ENCODE data around the gene MSGN1. TPM values are rescaled to one million over a fixed set of nuclear protein-coding genes. Genes with fewer than 3 reads are reported as not detected.

The MSGN1 gene
- polyA plus RNA-seq, 1 experiment = not detected

DNA sequence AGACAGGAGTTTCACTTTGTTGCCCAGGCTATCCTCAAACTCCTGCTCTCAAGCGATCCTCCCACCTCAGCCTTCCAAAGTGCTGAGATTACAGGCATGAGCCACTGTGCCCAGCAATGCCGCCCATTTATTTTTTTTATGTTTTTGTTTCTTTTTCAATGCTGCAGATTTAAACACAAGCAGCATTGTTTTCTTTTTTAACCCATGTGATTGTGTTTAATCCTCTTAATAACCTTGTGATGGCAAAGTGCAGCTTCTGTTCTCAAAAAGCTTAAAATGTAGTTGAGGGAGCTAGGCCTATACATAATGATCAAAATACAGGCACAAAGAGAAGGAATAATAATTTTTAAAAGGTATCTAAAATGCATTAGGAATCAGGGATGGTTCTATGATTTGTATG lies 11.5 kb downstream of the MSGN1 start:
- no peak for DNase-seq (ENCODE audit: low read depth, low spot score)
- ChIA-PET CTCF (interaction anchor here (1.5 kb wide), 1 partner anchor 108 kb away, joined by 4 read pairs; no protein-coding TSS in a partner anchor), POLR2A (no interaction called here)
- TF ChIP-seq CTCF (IDR thresholded peaks at IDR 0.05; ENCODE audit: low read depth, low read length) = no peak
- Histone ChIP-seq H3K27me3 (ENCODE audit: control insufficient read depth, insufficient read depth, low read length) (peaks cover 18% of the 10 kb centered on the region), H3K27ac (ENCODE audit: low read depth, low read length) (no peak overlapping the region), H3K9me3 (ENCODE audit: control insufficient read depth, insufficient read depth, low read length) (no peaks in the 10 kb centered on the region; the same call in 1 of the 2 replicates), H3K4me3 (ENCODE audit: low read depth, low read length) (no peak overlapping the region)

DNA sequence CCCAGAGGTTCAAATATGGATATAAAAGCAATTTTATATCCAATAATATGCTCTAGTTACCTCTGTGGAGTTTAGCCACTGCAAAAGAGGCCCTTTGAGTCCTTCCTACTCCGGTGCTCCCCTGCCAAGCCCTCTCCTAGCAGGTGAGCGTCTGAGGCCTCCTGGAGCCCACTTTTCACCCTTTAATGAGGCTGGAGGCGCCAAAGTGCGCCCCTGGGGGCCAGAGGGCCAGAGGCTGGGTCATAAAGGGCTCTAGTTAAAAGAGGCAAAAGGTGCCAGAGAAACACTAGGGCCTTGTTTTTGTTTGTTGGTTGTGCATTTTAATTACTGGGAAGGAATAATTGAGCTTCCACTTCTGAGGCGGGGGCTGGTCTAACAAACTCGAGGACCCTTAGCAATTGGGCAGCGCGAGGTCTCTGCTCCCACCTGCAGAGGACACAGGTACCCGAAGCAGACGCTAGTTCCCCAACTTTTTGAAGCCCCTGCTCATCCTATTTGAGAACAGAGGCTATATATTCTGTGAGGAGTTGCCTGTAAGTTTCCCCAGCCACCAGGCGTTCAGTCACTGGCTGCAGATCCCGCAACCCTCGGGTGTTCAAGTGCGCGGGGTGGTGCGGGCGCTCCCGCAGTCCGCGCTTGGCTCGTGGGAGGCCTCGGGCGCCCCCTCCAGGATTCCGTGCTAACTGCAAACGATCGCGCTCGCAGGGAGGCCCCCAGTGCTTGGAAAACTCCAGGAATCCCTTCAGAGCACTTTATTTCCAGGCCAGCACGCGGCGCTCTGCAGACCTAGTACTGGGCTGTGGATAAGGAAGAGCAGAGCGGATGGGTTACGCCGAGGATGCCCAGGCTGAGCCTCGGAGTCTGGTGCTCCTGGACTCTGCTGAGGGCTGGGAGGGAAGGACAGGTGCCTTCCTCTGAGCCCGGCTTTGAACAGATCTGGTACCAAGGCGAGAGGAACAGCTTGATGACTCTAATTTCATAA lies 14.1 kb downstream of the MSGN1 start:
- H3K4me3 ChIP-seq (ENCODE audit: low read depth, low read length) = peak overlapping the region; percentile 27; the same call in 1 of the 2 replicates
- POLR2A ChIA-PET = no interaction called here

DNA sequence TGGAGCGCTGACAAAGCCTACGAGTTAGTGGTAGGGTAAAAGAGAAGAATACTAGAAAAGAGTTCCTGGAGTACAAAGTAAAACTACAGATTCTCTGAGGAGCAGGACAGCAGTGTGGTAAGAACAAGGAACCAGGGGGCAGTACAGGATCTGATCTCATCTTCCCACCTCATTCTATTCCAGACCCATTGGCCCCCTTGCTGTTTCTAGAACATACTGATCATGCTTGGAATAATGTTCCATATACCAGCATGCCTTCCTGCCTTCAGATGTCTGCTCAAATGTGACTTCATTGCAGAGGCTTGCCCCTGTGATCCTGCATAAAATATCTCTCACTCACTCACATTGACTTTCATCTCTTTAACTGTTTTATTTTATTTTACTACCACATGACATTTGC lies 19.3 kb downstream of the MSGN1 start:
- Histone ChIP-seq H3K9me3 (ENCODE audit: control insufficient read depth, insufficient read depth, low read length) (no peaks in the 10 kb centered on the region; the same call in 1 of the 2 replicates), H3K4me3 (ENCODE audit: low read depth, low read length) (no peak overlapping the region), H3K27me3 (ENCODE audit: control insufficient read depth, insufficient read depth, low read length) (peaks cover 16% of the 10 kb centered on the region), H3K27ac (ENCODE audit: low read depth, low read length) (no peak overlapping the region)
- DNase-seq (ENCODE audit: low read depth, low spot score) = no peak
- CTCF ChIA-PET = interaction anchor here (1.0 kb wide), 1 partner anchor 315 kb away, joined by 6 read pairs; no protein-coding TSS in a partner anchor
- TF ChIP-seq CTCF (IDR thresholded peaks at IDR 0.05; ENCODE audit: low read depth, low read length) = no peak
- POLR2A ChIA-PET = no interaction called here

More for the DNA sequence above, 14.1 kb downstream of the MSGN1 start:
- H3K9me3 ChIP-seq (ENCODE audit: control insufficient read depth, insufficient read depth, low read length) = no peaks in the 10 kb centered on the region; the same call in 1 of the 2 replicates
- CTCF ChIA-PET = interaction anchor here (0.6 to 3.0 kb wide), 14 partner anchors 9 to 350 kb away, joined by 3 to 21 read pairs (median 3); no protein-coding TSS in a partner anchor
- TF ChIP-seq CTCF (IDR thresholded peaks at IDR 0.05; ENCODE audit: low read depth, low read length) = peak; percentile 83
- DNase-seq (ENCODE audit: low read depth, low spot score) = peak; percentile 20
- no peak overlapping the region for H3K27ac ChIP-seq (ENCODE audit: low read depth, low read length)
- H3K27me3 ChIP-seq (ENCODE audit: control insufficient read depth, insufficient read depth, low read length) = peaks cover 18% of the 10 kb centered on the region

DNA sequence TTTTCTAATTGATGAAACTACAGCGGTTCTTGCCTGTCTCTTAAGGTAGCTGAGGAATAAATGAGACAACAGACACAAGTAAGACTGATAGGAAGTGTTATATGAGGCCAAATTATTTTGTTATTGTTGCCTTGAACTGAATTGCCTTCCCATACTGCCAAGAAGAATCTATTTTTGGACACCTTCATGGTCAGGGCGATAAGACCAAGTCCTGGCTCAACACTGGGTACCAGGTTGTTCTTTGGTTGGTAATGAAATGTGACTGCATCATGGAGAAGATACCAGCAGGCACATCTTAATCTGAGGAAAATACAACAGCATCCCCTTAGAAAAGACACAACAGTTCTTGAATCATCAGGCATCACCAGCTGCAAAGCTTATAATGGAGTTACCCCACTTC lies 23.7 kb downstream of the MSGN1 start:
- POLR2A ChIA-PET = no interaction called here
- DNase-seq (ENCODE audit: low read depth, low spot score) = no peak
- H3K27me3 ChIP-seq (ENCODE audit: control insufficient read depth, insufficient read depth, low read length) = peaks cover 12% of the 10 kb centered on the region
- no peak overlapping the region for H3K27ac ChIP-seq (ENCODE audit: low read depth, low read length)
- no peak overlapping the region for H3K4me3 ChIP-seq (ENCODE audit: low read depth, low read length)
- CTCF ChIA-PET = interaction anchor here (2.4 to 2.6 kb wide), 2 partner anchors 9 to 310 kb away, joined by 7 to 13 read pairs; no protein-coding TSS in a partner anchor
- no peaks in the 10 kb centered on the region for H3K9me3 ChIP-seq (ENCODE audit: control insufficient read depth, insufficient read depth, low read length)
- TF ChIP-seq CTCF (IDR thresholded peaks at IDR 0.05; ENCODE audit: low read depth, low read length) = no peak

- H3K4me3 ChIP-seq (ENCODE audit: low read depth, low read length) = no peak overlapping the region
- POLR2A ChIA-PET = no interaction called here
- CTCF ChIA-PET = no interaction called here
- no peak for DNase-seq (ENCODE audit: low read depth, low spot score)
- H3K27me3 ChIP-seq (ENCODE audit: control insufficient read depth, insufficient read depth, low read length) = peaks cover 12% of the 10 kb centered on the region
- H3K27ac ChIP-seq (ENCODE audit: low read depth, low read length) = no peak overlapping the region
- H3K9me3 ChIP-seq (ENCODE audit: control insufficient read depth, insufficient read depth, low read length) = no peaks in the 10 kb centered on the region
- no peak for TF ChIP-seq CTCF (IDR thresholded peaks at IDR 0.05; ENCODE audit: low read depth, low read length)
Measured at GRCh38 chr2:17843457-17843856, 27.2 kb downstream of the MSGN1 start.

All from AG04450 (cell line).